Esophagus squamous epithelium (tissue), 4 donors: ENCODE data around the gene POLR1G.

Source experiments
- CTCF ChIP-seq, 6 experiments: fragments of 450-650 bp in 4 of 6; fragments of 200-600 bp in 2 of 6; sonication (generic) in 2 of 6; IDR thresholded peaks; one replicate each; pipeline ENCODE4 v1.5.1; 2016 to 2019; ENCODE audit warnings: antibody characterized with exemption in 6 of 6, mild to moderate bottlenecking in 4 of 6, moderate library complexity in 4 of 6
- POLR2A ChIP-seq, 4 donors: fragments of 450-650 bp; IDR thresholded peaks; one replicate each; pipeline ENCODE4 v1.6.1; 2017; ENCODE audit warnings: antibody characterized with exemption in 4 of 4, mild to moderate bottlenecking in 4 of 4, moderate library complexity in 3 of 4

GRCh38 chr19:45440259-45440638 lies 33.8 kb downstream of the POLR1G start:
- TF ChIP-seq CTCF (IDR thresholded peaks at IDR 0.05) (no peak), POLR2A (IDR thresholded peaks at IDR 0.05) (no peak)
